ENCODE results near the gene CYSTM1.

CYSTM1 gene

DNA sequence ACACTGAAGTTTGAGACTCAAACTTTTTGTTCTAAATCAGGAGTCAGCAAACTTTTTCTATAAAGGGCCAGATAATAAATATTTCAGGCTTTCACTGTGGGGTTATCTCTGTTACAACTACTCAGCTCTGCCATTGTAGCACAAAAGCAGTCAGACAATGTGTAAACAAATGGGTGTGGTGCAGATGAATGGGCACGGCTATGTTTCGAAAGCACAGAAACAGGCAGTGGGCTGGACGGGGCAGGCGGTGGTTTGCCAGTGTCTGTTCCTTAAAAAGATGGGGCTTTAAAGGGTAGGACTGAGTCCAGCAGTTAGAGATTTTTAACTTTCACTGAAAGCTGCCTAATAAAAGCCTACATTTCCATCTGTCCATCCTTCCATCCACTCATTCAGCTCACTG is 79.0 kb downstream of the CYSTM1 start:
- FAIRE-seq, result no peak
- DNase-seq (ENCODE audit: insufficient read length, low spot score), result no peak
- TF ChIP-seq PAX5 (IDR thresholded peaks at IDR 0.05; ENCODE audit: insufficient read depth, low read length, severe bottlenecking) (no peak), TAF1 (IDR thresholded peaks at IDR 0.05; ENCODE audit: low read depth, low read length) (no peak), POLR2AphosphoS5 (IDR thresholded peaks at IDR 0.05; ENCODE audit: low read depth, low read length) (no peak), POU2F2 (IDR thresholded peaks at IDR 0.05; ENCODE audit: low read depth, low read length) (no peak), POLR2A (IDR thresholded peaks at IDR 0.05; ENCODE audit: low read depth, low read length) (no peak), SPI1 (IDR thresholded peaks at IDR 0.05; ENCODE audit: low read depth, low read length) (no peak)

GRCh38 chr5:140255460-140256157 is 80.6 kb downstream of the CYSTM1 start:
- FAIRE-seq, result no peak
- DNase-seq (ENCODE audit: insufficient read length, low spot score), result no peak
- TF ChIP-seq PAX5 (IDR thresholded peaks at IDR 0.05; ENCODE audit: insufficient read depth, low read length, severe bottlenecking) (no peak), SPI1 (IDR thresholded peaks at IDR 0.05; ENCODE audit: low read depth, low read length) (no peak), POLR2A (IDR thresholded peaks at IDR 0.05; ENCODE audit: low read depth, low read length) (no peak), POLR2AphosphoS5 (IDR thresholded peaks at IDR 0.05; ENCODE audit: low read depth, low read length) (no peak), TAF1 (IDR thresholded peaks at IDR 0.05; ENCODE audit: low read depth, low read length) (no peak), POU2F2 (IDR thresholded peaks at IDR 0.05; ENCODE audit: low read depth, low read length) (no peak)

DNA sequence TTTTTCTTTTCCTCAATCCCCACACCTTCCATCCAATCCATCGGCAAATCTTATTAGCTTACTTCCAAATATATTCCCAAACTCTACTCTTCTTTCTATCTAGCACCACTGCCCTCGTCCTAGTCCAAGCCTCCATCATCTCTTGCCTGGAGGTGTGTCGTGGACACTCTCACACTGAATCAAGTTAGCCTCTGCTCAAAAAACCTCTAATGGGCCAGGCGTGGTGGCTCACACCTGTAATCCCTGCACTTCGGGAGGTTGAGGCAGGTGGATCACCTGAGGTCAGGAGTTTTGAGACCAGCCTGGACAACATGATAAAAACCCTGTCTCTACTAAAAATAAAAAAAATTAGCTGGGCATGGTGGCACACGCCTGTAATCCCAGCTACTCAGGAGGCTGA is 81.7 kb downstream of the CYSTM1 start:
- DNase-seq (ENCODE audit: insufficient read length, low spot score), result no peak

DNA sequence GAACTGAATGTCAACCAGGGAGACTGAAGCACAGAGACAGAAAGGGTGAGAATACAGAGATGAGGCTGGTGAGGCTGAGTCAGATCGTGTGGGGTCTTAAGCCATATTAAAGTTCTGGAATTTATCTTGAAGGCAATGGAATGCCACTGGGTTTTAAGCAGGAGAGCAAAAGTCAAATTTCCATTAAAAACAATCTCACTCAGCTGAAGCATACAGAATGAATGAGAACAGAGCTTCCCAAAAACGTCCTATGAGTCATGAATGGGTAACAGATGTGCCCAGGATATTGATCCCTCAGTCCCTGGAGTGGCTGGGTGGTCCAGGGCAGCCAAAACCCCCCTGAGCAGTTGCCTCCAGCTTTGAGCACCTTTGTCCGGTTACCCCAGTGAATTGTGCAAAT is 83.0 kb downstream of the CYSTM1 start:
- TF ChIP-seq POLR2A (IDR thresholded peaks at IDR 0.05; ENCODE audit: low read depth, low read length) (no peak), PAX5 (IDR thresholded peaks at IDR 0.05; ENCODE audit: insufficient read depth, low read length, severe bottlenecking) (no peak), POLR2AphosphoS5 (IDR thresholded peaks at IDR 0.05; ENCODE audit: low read depth, low read length) (no peak), SPI1 (IDR thresholded peaks at IDR 0.05; ENCODE audit: low read depth, low read length) (no peak), TAF1 (IDR thresholded peaks at IDR 0.05; ENCODE audit: low read depth, low read length) (no peak), POU2F2 (IDR thresholded peaks at IDR 0.05; ENCODE audit: low read depth, low read length) (no peak)
- DNase-seq (ENCODE audit: insufficient read length, low spot score) (no peak), FAIRE-seq (no peak)

More for the DNA sequence above, 81.7 kb downstream of the CYSTM1 start:
- TF ChIP-seq TAF1 (IDR thresholded peaks at IDR 0.05; ENCODE audit: low read depth, low read length), result no peak
- TF ChIP-seq POLR2AphosphoS5 (IDR thresholded peaks at IDR 0.05; ENCODE audit: low read depth, low read length), result no peak
- no peak for TF ChIP-seq PAX5 (IDR thresholded peaks at IDR 0.05; ENCODE audit: insufficient read depth, low read length, severe bottlenecking)
- TF ChIP-seq POLR2A (IDR thresholded peaks at IDR 0.05; ENCODE audit: low read depth, low read length), result no peak
- TF ChIP-seq SPI1 (IDR thresholded peaks at IDR 0.05; ENCODE audit: low read depth, low read length), result no peak
- no peak for TF ChIP-seq POU2F2 (IDR thresholded peaks at IDR 0.05; ENCODE audit: low read depth, low read length)
- FAIRE-seq, result no peak

GRCh38 chr5:140258873-140259272 is 83.9 kb downstream of the CYSTM1 start:
- no peak for TF ChIP-seq POLR2AphosphoS5 (IDR thresholded peaks at IDR 0.05; ENCODE audit: low read depth, low read length)
- TF ChIP-seq POLR2A (IDR thresholded peaks at IDR 0.05; ENCODE audit: low read depth, low read length), result no peak
- TF ChIP-seq TAF1 (IDR thresholded peaks at IDR 0.05; ENCODE audit: low read depth, low read length), result no peak
- no peak for TF ChIP-seq PAX5 (IDR thresholded peaks at IDR 0.05; ENCODE audit: insufficient read depth, low read length, severe bottlenecking)
- TF ChIP-seq SPI1 (IDR thresholded peaks at IDR 0.05; ENCODE audit: low read depth, low read length), result no peak
- TF ChIP-seq POU2F2 (IDR thresholded peaks at IDR 0.05; ENCODE audit: low read depth, low read length), result no peak
- DNase-seq (ENCODE audit: insufficient read length, low spot score) (no peak), FAIRE-seq (no peak)

GRCh38 chr5:140259500-140259899 is 84.5 kb downstream of the CYSTM1 start:
- TF ChIP-seq PAX5 (IDR thresholded peaks at IDR 0.05; ENCODE audit: insufficient read depth, low read length, severe bottlenecking) (no peak), SPI1 (IDR thresholded peaks at IDR 0.05; ENCODE audit: low read depth, low read length) (no peak), POLR2AphosphoS5 (IDR thresholded peaks at IDR 0.05; ENCODE audit: low read depth, low read length) (no peak), POLR2A (IDR thresholded peaks at IDR 0.05; ENCODE audit: low read depth, low read length) (no peak), POU2F2 (IDR thresholded peaks at IDR 0.05; ENCODE audit: low read depth, low read length) (no peak), TAF1 (IDR thresholded peaks at IDR 0.05; ENCODE audit: low read depth, low read length) (no peak)
- FAIRE-seq (no peak), DNase-seq (ENCODE audit: insufficient read length, low spot score) (no peak)

GRCh38 chr5:140260089-140260656 is 85.2 kb downstream of the CYSTM1 start:
- TF ChIP-seq TAF1 (IDR thresholded peaks at IDR 0.05; ENCODE audit: low read depth, low read length), result no peak
- no peak for TF ChIP-seq PAX5 (IDR thresholded peaks at IDR 0.05; ENCODE audit: insufficient read depth, low read length, severe bottlenecking)
- no peak for TF ChIP-seq POU2F2 (IDR thresholded peaks at IDR 0.05; ENCODE audit: low read depth, low read length)
- TF ChIP-seq SPI1 (IDR thresholded peaks at IDR 0.05; ENCODE audit: low read depth, low read length), result no peak
- no peak for TF ChIP-seq POLR2AphosphoS5 (IDR thresholded peaks at IDR 0.05; ENCODE audit: low read depth, low read length)
- no peak for TF ChIP-seq POLR2A (IDR thresholded peaks at IDR 0.05; ENCODE audit: low read depth, low read length)
- no peak for DNase-seq (ENCODE audit: insufficient read length, low spot score)
- peak; percentile 13 for FAIRE-seq

DNA sequence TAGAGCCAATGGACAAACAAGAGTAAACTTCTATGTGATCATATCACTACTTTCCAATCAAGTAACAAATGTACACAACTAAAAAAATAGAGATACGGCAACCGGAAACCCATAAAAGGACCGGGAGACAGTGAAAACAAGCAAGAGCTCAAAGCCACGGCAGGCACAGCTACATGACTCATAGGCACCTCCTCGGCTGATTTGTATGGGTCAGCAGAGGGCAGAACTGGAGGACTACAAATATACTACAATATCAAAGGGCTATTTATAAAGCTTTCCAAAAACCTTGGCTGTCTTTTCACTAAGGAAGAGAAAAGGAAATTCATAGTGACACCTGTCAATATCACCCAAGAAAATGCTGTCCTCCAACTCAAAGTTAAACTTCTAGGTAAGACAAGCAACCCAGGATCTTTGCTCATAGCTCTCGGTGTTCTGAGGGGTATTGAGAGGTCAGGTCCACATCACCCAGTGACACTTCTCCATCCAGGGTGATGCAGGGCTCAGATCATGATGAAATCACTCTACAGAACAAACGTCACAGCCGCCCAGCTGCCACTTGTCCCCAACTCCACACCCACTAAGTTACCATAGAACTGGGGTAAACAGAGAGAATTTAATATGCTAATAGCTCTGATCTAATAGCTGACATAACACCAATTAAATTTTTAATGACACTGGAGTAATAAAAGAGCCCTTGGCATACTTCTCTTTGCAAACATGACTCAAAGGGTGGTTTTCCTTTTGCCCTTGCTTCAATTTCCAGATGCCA is 86.6 kb downstream of the CYSTM1 start:
- TF ChIP-seq POU2F2 (IDR thresholded peaks at IDR 0.05; ENCODE audit: low read depth, low read length) (no peak), POLR2AphosphoS5 (IDR thresholded peaks at IDR 0.05; ENCODE audit: low read depth, low read length) (no peak), POLR2A (IDR thresholded peaks at IDR 0.05; ENCODE audit: low read depth, low read length) (no peak), PAX5 (IDR thresholded peaks at IDR 0.05; ENCODE audit: insufficient read depth, low read length, severe bottlenecking) (no peak), TAF1 (IDR thresholded peaks at IDR 0.05; ENCODE audit: low read depth, low read length) (no peak), SPI1 (IDR thresholded peaks at IDR 0.05; ENCODE audit: low read depth, low read length) (no peak)
- DNase-seq (ENCODE audit: insufficient read length, low spot score) (no peak), FAIRE-seq (no peak)

DNA sequence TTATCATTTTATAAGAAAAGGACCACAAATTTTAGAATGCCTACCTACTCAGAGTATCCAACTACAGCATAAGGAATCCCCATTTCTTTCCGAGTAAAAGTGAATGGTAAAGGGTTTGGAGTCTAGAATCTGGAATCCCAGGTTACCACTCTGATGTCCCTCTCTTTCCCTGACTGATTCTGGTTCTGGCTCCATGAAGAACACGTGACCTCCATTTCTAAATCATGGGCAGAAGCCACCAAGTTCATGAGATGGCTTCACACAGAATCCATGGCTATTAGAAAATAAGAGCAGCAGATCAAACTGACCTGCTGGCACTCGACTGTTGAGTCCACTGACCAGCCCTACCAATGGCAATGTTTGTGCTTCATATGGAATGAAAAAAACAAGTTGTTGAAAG is 87.2 kb downstream of the CYSTM1 start:
- TF ChIP-seq POLR2A (IDR thresholded peaks at IDR 0.05; ENCODE audit: low read depth, low read length) (no peak), SPI1 (IDR thresholded peaks at IDR 0.05; ENCODE audit: low read depth, low read length) (no peak), POLR2AphosphoS5 (IDR thresholded peaks at IDR 0.05; ENCODE audit: low read depth, low read length) (no peak), POU2F2 (IDR thresholded peaks at IDR 0.05; ENCODE audit: low read depth, low read length) (no peak), TAF1 (IDR thresholded peaks at IDR 0.05; ENCODE audit: low read depth, low read length) (no peak), PAX5 (IDR thresholded peaks at IDR 0.05; ENCODE audit: insufficient read depth, low read length, severe bottlenecking) (no peak)
- no peak for FAIRE-seq
- no peak for DNase-seq (ENCODE audit: insufficient read length, low spot score)
